SK-N-MC (cell line): ENCODE data around the gene ZNF536.

Source experiments
- EZH2 ChIP-seq: fragments of 200-600 bp; sonication (generic); IDR thresholded peaks from one replicate; pipeline ENCODE4 v1.6.1; 2017; ENCODE audit warnings: antibody characterized with exemption
- POLR2AphosphoS5 ChIP-seq: IDR thresholded peaks from 2 replicates; pipeline ENCODE4 v1.6.1; 2012; ENCODE audit warnings: mild to moderate bottlenecking, low read depth, low read length, borderline replicate concordance

DNA sequence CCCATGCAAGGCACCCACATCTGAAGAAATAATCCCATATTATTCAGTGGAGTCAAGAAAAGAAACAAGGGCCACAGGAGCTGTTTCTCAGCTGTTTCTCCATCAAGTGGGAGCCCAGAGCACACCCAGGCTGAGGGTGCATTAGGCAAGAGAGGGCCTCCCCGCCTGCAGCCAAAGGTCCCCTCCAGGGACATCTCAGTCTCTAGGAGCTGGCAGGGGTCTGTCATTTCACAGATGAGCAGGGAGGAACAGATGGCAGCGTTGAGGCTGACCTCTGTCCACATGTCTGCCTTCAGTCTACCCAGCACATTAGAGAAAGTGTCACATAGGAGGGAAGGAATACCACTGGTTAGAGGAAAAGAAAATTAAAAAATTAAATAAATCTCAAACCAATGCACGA, 157.7 kb downstream of the ZNF536 start:
- TF ChIP-seq POLR2AphosphoS5 = no peak
- no peak for TF ChIP-seq EZH2
